Right lung (tissue), 5 donors: ENCODE measurements around the gene MARK1. TPM values are rescaled to one million over a fixed set of nuclear protein-coding genes. Genes with fewer than 3 reads are reported as not detected.
"Not testable (repeated sequence)": the region's sequence is repeated elsewhere in the genome, so short reads cannot be mapped to it uniquely, and the experiment has no call there.

Source experiments
- DNase-seq, 2 donors: peaks; one replicate each; pipeline ENCODE4 v3.0.0-alpha.2; 2013
- polyA plus RNA-seq, 5 donors: library from polyadenylated mRNA; unstranded; fragments of 120-200 nt; gene quantifications; one replicate each; pipeline versions ENCODE4 v1.2.1 to v1.2.3, GENCODE V29; 2013; ENCODE audit warnings: inconsistent platforms in 1 of 5, low replicate concordance in 1 of 5; ENCODE audit not compliant: insufficient read length in 5 of 5, insufficient read depth in 1 of 5

Gene MARK1
- polyA plus RNA-seq, 5 donors, result 6.5 to 9.7 (median 9.1) TPM

GRCh38 chr1:220528679-220529501 lies 954 bp downstream of the MARK1 start:
- no peak for DNase-seq

GRCh38 chr1:220529521-220530020 lies 1.6 kb downstream of the MARK1 start:
- no peak for DNase-seq

GRCh38 chr1:220533504-220534109 lies 5.7 kb downstream of the MARK1 start:
- DNase-seq, result no peak

DNA sequence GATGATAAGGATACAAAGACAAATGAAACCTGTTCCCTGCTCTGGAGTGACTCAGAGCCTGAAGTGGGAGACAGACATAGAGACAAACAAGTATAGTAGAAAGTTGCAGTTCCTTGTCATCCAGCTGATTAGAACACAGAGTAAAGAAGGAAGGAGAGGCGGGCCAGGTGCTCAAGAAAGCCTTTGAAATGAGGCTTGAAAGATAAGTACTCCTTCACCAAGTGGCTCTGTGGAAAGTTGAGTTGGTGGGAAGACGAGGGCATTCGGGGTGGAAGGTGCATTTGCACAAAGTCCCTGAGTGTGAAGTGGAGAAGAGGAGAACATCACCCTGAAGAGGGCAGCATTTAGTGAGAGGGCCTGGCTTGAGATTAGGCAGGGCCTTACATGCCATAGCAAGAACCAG lies 17.0 kb downstream of the MARK1 start:
- DNase-seq, result peak in 1 of 2 donors; percentile 32

DNA sequence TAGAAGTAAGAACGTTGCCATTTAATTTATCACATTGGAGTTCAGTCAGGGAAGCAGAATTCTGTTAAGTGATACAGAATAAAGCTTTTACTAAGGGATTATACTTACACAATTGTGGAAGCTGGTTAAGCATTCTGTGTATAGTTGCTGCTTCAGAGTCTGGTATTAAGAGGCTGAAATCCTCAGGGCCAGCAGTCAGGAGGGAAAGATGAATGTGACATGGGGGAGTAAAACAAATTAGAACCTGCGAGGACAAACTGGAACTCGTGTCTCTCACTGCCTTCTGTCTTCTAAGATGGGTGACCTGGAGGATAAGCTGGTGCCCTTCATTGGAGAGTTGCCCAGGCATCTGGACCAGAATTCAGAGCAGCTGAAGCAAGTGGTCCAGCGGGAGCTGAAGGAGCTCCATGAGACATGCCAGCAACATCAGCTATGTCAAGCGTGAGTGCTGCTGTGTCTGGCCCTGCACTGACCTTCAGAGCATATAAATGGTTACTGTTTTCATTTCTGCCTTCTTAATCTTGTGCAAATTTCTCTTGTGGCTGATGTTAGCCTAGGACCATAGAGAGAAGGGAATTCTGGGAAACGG lies 23.0 kb downstream of the MARK1 start:
- no peak for DNase-seq

DNA sequence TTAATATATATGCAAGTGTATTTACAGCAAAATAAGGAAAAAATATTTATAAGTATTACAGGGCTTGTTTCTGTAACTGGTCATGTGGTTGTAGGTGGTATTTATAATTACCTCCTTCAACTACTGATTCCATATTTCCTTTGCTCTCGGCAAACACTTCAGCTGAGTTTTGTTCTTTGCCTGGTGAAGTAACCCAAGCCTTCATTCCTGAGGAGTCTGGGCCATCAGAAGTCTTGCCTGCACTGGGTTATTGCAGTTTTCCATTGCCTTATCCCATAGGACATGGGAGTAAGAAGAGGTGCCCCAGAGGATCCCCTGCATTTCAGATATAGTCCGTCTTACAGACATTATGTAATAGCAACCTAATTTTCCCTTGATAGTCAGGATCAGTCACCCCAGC lies 23.8 kb downstream of the MARK1 start:
- no peak for DNase-seq

- DNase-seq, result no peak
These were observed 24.8 kb downstream of the MARK1 start for GRCh38 chr1:220552672-220553260.

GRCh38 chr1:220556641-220557040 lies 28.7 kb downstream of the MARK1 start:
- DNase-seq, result no peak

- DNase-seq, result no peak
These were observed 35.6 kb downstream of the MARK1 start for GRCh38 chr1:220563564-220563963.

DNA sequence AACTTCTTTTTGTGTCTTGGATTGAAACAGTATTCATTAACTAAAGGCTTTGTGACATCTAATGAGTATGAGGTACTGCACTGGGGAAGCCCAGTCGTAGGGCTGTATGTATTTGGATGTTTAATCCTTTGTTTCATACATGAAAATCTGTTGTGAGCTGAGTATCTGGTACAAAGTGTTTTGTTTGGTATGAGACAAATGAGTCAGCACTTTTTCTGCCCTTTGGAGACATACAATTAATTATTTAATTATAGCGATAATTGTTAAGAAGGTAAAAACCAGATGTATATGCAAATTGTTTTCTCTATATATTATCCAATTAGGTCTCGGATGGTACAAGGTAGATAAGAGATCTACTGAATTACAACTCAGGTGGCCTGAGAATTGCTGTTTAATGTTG lies 36.3 kb downstream of the MARK1 start:
- DNase-seq, result no peak

- DNase-seq, result no peak
These were observed 37.7 kb downstream of the MARK1 start for GRCh38 chr1:220565670-220566069.

- no peak for DNase-seq
These were observed 38.9 kb downstream of the MARK1 start for GRCh38 chr1:220566869-220567268.

GRCh38 chr1:220572416-220572815 lies 44.5 kb downstream of the MARK1 start:
- DNase-seq, result no peak

DNA sequence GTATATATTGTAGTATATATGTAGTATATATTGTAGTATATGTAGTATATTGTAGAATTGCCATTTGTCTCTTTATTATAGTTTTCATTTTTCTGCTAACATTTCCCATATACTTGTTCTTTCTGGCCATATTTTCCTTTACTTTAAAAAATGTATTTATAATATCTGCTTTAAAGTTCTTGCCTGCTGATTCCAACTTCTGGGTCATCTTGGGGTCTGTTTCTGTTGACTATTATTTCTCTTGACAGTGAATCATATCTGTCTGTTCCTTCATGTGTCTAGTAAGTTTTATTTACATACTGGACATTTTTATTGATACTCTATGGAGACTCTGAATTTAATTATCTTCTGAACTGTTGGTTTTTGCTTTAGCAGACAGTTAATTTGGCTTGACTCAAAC lies 45.9 kb downstream of the MARK1 start:
- DNase-seq, result no peak

DNA sequence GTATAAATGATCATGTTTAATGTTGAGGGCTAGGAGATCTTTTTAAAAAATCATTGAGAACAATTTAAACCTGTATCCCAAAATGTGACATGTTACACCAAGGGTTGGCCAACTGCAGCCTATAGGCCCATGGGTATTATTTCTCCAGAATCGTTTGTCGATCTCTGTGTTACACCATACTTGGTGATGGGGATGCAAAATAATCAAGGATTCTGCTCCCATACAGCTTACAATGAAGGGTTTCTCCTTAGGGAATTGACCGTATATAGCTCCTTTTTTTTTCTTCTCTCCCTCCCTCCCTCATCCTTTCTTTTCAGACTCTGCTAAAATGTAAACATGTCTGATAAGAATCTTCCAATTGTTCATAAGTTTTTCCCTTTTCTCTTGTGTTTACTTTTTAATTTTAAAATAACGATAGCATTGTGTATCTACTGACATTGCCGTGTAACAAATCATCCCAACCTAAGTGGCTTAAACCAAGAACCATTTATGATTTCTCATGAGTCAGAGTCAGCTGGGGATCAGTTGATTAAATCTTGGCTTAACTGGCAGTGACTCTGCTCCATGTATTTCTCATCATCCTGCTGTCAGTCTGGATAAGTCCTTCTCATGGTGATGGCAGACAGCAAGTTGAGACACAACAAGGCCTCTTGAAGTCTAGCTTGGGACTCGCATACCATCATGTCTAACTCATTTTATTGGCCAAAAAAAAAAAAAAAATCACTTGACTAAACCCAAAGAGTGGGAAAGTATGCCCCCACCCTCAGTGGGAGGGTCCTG lies 48.0 kb downstream of the MARK1 start:
- DNase-seq, result no peak

DNA sequence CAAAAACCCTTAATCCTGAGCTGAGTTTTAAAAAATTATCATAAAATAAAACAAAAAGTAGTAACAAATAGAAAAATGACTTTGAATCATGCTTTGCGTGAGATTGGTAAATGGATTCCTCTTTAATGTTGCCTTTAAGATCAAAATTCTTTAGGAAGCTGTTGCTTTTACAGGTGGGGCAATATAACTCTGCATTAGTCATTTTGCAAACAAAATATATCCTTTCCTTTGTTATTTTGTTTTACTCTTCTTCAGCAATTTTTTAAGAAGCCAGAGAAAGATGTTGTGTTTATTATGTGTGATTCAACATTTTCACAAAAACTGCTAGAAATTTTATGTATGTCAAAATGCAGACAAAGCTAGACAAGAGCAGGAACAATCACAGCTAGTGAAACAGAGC lies 50.0 kb downstream of the MARK1 start:
- no peak for DNase-seq

GRCh38 chr1:220579317-220579716 lies 51.4 kb downstream of the MARK1 start:
- DNase-seq, result no peak

- no peak for DNase-seq
These were observed 64.8 kb downstream of the MARK1 start for GRCh38 chr1:220592714-220593113.

- DNase-seq, result no peak
These were observed 66.4 kb downstream of the MARK1 start for GRCh38 chr1:220594356-220594755.

DNA sequence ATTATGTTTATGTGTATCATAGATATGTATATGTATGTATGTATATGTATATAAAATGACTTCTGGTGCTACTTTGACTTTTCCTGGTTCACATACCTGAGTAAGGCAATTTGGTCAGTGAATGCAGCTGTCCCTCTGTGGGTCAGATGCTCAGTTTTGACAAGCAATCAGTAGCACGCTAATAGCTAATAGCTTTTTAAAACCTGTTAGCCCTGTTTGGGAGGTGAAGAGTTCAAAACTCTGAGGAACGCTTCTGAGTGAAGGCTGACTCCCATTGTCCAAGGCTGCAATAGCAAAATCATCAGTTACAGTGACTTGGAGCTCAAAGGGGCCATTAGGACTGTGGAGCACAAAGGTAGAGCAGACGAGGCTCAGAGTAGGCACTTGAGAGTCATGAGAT lies 67.2 kb downstream of the MARK1 start:
- DNase-seq, result no peak

- peak in 1 of 2 donors; percentile 2 for DNase-seq
These were observed 77.0 kb downstream of the MARK1 start for GRCh38 chr1:220604926-220605325.

DNA sequence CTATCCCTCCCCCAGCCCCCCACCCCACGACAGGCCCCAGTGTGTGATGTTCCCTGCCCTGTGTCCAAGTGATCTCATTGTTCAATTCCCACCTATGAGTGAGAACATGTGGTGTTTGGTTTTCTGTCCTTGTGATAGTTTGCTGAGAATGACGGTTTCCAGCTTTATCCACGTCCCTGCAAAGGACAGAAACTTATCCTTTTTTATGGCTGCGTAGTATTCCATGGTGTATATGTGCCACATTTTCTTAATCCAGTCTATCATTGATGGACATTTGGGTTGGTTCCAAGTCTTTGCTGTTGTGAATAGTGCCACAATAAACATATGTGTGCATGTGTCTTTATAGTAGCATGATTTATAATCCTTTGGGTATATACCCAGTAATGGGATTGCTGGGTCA lies 77.7 kb downstream of the MARK1 start:
- DNase-seq, result not testable (repeated sequence)
